ENCODE results near the gene TFF3.

TFF3 gene

GRCh38 chr21:42287193-42288083 is 27.8 kb downstream of the TFF3 start:
- DNase-seq: no peak

GRCh38 chr21:42286416-42286815 is 28.8 kb downstream of the TFF3 start:
- DNase-seq: no peak

GRCh38 chr21:42285569-42286245 is 29.5 kb downstream of the TFF3 start:
- DNase-seq: no peak

GRCh38 chr21:42282715-42283114 is 32.5 kb downstream of the TFF3 start:
- DNase-seq: no peak

- no peak for DNase-seq
Measured at GRCh38 chr21:42282021-42282420, 33.2 kb downstream of the TFF3 start.

GRCh38 chr21:42281181-42281680 is 34.0 kb downstream of the TFF3 start:
- no peak for DNase-seq

- DNase-seq: no peak
Measured at GRCh38 chr21:42280356-42281180, 34.6 kb downstream of the TFF3 start.

- DNase-seq: no peak
Measured at GRCh38 chr21:42279888-42280287, 35.3 kb downstream of the TFF3 start.

- DNase-seq: no peak
Measured at GRCh38 chr21:42279341-42279871, 35.8 kb downstream of the TFF3 start.

- no peak for DNase-seq
Measured at GRCh38 chr21:42278451-42279149, 36.6 kb downstream of the TFF3 start.

- DNase-seq: no peak
Measured at GRCh38 chr21:42277593-42277992, 37.6 kb downstream of the TFF3 start.

GRCh38 chr21:42276526-42277154 is 38.6 kb downstream of the TFF3 start:
- DNase-seq: no peak

GRCh38 chr21:42276076-42276475 is 39.1 kb downstream of the TFF3 start:
- DNase-seq: no peak

- DNase-seq: no peak
Measured at GRCh38 chr21:42272984-42273600, 42.1 kb downstream of the TFF3 start.

GRCh38 chr21:42272109-42272962 is 42.9 kb downstream of the TFF3 start:
- DNase-seq: no peak

GRCh38 chr21:42271065-42271464 is 44.1 kb downstream of the TFF3 start:
- DNase-seq: no peak

- DNase-seq: no peak
Measured at GRCh38 chr21:42269386-42269785, 45.8 kb downstream of the TFF3 start.

- DNase-seq: no peak
Measured at GRCh38 chr21:42266971-42267556, 48.1 kb downstream of the TFF3 start.

GRCh38 chr21:42265231-42265812 is 49.9 kb downstream of the TFF3 start:
- no peak for DNase-seq

Data from right hindlimb (tissue), 1 donor.